ENCODE results near the gene BCL2L11. TPM values are rescaled to one million over a fixed set of nuclear protein-coding genes. Genes with fewer than 3 reads are reported as not detected.

The BCL2L11 gene
- total RNA-seq, 1 donor from 2014 or later = 119 TPM

DNA sequence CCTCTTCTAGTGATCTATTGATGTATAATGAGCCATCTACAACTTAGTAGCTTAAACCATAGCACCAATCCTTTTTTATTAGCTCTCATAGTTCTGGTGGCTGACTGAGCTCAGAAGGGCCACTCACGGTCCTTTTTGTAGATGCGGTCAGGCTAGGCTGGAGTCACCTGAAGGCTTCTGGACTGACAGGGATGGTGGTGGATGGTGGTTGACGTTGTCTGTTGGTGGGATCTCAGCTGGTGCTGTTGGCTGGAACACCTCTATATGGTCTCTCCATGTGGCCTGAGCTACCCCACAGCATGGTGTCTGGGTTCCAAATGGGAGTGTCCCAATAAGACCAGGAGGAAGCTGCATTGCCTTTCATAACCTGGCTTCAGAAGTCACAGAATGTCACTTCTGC is 68.0 kb downstream of the BCL2L11 start:
- intact Hi-C loops (cut with micrococcal nuclease) = no loop called here

DNA sequence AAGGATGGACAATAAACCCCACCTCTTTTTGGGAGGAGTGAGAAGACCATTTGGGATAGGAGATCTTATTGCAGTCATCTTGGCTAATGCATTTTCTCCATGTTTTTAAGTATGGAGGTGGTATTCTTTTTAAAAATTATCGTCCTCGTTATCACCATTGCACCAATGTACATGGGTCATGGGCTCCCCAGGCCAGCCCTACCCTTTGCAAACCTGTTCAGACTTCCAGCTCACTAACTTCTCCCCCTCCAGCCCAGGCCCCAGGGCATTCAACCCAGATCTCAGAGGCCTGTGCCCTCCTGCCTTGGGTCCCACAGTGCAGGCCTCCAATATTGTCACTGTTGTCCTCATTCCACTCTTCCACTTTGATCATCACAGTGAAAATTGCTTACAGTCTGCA is 68.4 kb downstream of the BCL2L11 start:
- intact Hi-C loops (cut with micrococcal nuclease) = no loop called here

DNA sequence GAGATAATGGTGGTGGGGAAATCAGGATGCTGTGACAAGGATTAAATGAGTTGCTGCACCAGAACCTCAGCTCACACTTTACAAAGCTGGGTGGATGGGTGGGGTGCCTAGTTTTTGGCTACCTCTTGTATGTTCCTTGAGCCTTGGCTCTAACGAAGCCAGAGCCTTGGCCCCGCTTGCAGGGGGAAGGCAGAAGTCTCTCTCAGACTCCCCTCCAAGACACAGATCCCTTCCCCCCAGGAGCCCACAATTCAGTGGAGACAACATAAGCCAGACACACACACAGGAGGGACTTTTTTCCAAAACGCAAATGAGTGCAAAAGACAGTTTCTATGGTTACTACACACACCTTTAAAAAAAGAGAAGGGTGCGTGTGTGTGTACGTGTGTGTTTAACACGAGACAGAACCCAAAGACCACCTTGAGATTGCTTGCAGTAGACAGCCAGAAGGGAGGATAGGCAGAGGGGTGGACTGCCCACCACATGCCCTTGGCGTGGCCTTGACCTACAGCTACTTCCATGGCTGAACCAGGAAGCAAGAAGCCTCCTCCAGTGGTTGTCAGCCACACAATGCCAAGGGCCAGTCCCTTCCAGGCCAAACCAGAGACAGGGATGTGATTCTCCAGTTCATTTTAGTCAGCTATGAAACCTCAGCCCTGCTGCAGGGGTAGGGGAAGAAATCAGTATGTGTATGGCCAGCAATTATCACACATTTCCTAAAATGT is 70.3 kb downstream of the BCL2L11 start:
- intact Hi-C loops (cut with micrococcal nuclease) = no loop called here

DNA sequence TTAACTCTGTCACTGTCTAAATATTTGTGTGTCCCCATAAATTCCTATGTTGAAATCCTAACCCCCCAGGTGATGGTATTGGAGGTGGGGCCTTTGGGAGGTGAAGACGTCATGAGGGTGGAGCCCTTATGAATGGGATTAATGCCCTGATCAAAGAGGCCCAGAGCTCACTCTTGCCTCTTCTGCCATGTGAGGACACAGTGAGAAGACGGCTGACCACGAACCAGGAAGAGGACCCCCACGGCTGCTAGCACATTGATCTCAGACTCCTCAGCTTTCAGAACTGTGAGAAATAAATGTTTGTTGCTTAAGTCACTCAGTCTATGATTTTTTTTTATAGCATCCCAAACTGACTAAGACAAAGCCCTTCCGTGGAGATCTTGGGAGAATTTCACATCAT is 71.2 kb downstream of the BCL2L11 start:
- intact Hi-C loops (cut with micrococcal nuclease) = loop anchor here (2.0 kb wide), 1 partner anchor 17 kb away; no protein-coding TSS in a partner anchor

DNA sequence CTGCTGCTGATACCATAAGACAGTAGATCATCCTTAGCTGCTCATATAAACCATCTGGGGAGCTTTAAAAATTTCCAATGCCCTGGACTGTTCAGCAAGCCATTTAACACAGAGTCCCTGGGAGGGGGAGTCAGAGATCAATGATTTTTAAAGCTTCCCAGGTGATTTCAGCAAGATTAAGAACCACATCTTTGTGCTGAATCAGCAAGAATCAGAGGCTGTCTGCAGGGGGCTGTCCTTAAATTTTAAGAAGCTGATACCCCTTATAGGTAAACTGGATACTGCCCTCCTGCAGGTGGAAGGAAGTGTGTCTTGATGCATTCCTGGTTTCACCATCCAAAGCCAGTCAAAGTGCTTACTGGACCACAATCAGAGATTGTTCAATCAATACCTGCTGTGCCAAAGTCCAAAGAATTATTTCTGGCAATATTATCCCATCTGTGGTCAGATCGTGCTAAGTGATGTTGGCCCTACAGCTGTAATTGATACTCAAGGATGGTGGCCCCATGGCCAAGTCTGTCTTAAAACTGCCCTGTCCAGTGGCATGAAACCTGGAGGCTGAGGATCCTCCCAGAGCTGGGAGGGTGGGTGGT is 72.2 kb downstream of the BCL2L11 start:
- intact Hi-C loops (cut with micrococcal nuclease) = loop anchor here (2.0 kb wide), 1 partner anchor 16 kb away; no protein-coding TSS in a partner anchor

DNA sequence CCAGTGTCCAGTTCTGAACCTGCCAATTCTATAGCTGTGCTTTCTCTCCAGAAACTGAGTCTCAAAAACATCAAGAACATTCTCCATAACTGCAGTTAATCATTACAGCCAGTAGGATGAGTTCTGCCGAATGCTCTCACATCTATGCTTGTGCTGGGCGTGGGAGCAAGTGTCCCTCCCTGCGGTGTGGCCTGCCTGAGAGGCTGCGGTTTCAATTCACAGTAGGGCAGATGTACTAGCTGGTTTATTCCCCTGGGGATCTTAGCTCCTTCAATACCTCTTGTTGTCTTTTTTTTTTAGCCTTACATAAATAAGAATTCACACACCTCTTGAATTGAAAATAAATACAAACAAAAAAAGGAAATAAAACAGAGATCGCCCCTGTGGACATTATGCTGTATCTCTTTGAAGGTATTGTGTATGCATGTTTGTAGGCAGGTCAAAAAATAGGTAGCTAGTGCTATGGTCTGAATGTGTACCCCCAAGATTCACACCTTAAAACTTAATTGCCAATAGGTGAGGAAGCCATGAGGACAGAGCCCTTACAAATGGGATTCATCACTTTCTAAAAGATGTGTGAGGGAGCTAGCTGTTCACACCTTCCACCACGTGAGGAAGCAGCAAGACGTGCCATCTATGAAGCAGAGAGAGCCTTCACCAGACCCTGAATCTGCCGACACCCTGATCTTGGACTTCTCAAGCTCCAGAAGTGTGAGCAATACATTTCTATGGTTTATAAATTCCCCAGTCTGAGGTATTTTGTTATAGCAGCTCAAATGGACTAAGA is 74.3 kb downstream of the BCL2L11 start:
- intact Hi-C loops (cut with micrococcal nuclease) = no loop called here

DNA sequence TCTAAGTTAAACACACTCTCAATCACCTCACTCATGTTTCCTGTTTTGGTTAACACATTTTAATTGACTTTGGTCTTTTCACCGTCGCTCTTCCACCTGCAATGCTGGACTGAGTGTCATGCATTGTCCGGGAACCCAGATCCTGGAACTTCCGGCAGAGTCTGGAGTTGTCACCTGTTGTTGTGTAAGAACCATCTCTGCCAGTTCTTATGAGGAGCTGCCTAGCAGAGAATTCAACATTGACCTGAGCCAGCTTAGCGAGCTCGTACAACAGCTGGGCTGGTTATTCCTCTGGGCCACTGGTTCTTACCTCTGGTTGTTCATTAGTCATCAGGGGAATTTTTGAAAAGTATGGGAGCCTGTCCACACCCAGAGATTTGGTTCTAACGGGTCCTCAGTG is 75.7 kb downstream of the BCL2L11 start:
- intact Hi-C loops (cut with micrococcal nuclease) = no loop called here

DNA sequence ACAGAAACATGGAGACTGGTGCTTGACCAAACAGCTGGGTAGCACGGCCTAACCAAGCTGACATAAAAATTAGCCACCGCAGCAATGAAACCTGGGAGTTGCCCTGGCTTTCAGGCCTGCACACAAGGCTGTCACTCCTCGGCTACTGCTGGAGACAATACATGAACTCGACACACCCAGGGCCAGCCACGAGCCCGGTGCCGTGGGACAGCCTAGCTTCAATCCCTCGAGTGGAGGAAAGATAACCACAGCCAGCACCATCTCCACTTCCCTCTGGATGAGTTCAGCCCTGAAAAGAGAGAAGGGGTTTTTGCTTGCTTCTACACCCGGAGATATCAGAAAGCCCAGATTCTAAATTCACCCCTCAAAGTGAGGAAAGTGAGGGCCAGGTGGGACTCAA is 78.0 kb downstream of the BCL2L11 start:
- intact Hi-C loops (cut with micrococcal nuclease) = no loop called here

DNA sequence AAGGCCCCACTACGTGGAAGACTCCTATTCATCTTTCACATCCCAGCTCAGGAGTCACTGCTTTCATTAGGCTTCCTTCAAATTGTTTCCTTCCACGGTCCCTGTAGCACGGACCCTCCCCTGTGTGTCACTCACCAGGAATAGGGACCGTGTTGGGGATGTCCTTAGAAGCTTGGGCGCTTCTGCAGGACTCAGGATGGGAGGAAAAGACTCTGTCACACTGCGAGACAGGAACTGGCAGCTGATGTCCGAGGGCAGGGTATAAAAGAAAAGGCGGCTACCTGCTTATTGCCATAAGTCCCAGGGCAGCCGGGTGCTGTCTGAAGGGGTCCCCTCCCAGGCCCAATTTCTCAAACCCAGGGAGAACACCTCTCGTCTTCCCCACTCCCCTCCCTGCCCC is 79.1 kb downstream of the BCL2L11 start:
- intact Hi-C loops (cut with micrococcal nuclease) = no loop called here

DNA sequence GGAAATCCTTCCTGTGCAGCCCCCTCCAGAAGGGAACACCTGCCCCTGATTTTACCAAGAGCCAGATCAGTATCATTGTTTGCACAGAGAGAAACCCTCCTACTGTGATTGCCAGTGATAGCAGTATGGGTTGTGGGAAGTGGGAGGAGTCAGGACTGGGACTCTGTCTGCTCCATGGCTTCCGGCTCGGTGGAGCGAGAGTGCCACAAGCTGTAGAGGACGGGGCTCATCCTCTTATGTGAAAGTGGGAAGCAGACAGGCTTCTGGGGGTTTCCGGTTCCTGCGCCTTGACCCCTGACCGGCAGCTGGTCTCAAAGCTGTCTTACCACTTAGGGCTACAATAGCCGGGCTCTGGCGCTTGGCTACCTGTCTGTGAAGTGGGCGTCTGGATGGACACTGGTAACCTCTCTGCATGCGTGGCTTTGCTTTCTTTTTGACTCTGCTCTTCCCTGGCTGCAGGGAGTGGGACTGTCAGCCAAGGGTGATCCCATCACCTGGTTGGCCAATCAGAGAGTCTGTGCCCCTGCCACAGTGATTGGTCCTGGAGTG is 79.7 kb downstream of the BCL2L11 start:
- intact Hi-C loops (cut with micrococcal nuclease) = no loop called here

DNA sequence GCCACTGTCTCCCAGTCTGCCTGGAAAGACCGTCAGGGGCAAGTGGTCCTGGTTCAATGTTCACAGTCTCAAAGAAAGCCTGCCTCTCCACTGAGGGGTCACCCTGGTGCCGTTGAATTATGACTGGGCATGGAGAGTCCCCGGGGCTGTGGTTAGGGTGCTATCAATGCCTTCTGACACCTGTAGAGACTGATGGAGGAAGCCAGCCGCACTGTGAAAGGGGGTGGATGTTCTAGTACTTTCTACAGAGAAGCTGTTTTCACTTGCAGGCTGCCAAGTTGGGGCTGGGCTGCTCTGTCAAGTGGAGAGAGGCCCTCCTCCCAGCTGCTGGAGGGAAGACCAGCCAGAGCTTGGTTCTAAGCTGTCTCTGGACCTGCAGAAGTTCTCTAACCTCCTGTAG is 80.5 kb downstream of the BCL2L11 start:
- intact Hi-C loops (cut with micrococcal nuclease) = no loop called here

DNA sequence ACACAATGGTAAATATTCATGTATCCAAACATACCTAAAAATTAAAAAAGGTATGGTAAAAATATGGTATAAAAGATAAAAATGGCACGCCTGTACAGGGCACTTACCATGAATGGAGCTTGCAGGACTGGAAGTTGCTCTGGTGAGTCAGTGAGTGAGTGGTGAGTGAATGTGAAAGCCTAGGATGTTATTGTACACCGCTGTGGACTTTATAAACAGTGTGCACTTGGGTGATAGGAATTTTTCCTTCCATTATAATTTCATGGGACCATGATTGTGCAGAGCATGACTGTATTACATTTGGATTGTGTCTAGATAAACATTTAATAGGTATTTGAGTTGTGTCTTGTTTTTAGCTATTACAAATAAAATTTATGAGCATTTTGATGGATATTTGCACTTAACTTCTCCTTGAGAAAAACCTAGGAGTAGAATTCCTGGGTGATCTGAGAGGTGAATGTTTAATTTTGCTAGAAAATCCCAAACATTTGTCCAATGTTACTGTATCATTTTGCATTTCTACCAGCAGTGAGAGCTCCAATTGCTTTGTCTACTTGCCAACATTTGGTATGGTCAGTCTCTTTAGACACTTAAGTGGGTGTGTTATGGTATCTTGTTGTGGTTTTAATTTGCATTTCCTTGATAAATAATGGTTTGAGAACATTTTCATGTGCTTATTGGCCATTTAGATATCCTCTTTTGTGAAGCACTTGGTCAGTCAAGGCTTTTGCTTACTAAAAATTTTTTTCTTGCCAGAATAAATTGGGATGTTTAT is 81.7 kb downstream of the BCL2L11 start:
- intact Hi-C loops (cut with micrococcal nuclease) = no loop called here

DNA sequence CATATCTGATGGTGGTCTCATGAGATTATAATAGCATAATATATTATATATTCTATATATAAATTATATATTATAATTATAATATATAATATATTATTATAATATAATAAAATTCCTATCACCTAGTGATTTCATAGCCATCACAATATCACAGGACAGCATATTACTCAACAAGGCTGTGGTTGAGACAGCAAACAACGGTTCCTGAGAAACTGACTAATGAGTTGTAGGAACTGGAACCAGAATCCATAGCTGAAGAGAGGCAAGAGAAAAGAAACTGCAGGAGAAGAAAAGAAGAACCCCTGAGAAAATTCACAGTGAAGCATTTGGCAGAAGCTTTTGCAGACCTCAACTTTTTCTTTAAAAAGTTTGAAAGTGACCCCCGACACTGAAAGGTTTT is 84.0 kb downstream of the BCL2L11 start:
- intact Hi-C loops (cut with micrococcal nuclease) = no loop called here

DNA sequence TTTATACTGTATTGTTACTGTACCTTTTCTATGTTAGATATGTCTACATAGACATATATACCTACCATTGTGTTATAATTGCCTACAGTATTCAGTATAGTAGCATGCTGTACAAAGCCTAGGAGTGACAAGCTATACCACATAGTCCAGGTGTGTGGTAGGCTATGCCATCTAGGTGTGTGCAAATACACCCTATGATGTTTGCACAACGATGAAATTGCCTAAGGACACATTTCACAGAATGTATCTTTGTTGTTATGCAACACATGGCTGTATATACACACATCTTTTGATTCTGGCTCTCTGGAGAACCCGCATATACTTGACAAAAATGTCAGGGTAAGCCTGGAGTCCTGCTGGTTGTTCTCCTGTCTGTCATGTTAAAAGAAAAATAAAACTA is 85.1 kb downstream of the BCL2L11 start:
- intact Hi-C loops (cut with micrococcal nuclease) = no loop called here

DNA sequence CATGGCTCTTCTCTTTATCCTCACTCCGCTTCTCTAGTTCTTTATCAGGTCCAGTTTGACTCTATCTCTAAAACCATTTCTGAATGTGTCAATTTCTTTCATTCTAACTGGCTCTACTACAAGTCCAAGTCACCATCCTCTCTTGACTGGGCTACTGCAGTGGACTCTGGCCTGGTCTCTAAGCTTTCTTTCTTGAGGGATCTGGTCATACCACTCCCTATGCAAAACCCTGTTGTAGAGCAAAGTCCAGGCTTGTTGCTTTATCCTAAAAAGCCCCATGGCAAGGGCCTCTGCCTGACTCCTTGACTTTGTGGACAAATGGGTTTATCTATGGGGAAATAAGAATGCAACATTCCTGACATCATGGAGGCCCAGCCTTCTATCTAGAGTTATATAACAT is 87.1 kb downstream of the BCL2L11 start:
- intact Hi-C loops (cut with micrococcal nuclease) = loop anchor here (2.0 kb wide), 5 partner anchors 15 to 397 kb away; no protein-coding TSS in a partner anchor

DNA sequence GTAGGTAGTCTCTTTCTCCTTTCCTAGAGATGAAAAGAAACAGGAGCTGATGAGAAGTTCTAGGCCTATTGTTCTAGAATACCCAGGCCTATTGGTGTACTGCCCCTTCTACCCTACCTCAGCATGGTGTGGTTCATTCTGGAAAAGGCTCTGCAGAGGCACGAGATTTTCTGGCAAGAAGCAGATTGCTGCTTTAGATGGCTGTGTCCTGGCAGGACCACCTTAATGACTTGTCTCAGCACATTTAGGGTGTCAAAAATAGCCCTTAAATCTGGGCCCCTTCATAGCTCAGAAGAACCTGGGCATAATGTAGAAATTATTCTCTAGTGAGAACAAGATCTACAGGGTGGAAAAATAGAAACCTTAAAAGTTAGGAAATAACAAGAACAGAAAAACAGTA is 87.9 kb downstream of the BCL2L11 start:
- intact Hi-C loops (cut with micrococcal nuclease) = loop anchor here (2.0 kb wide), 5 partner anchors 16 to 398 kb away; no protein-coding TSS in a partner anchor

DNA sequence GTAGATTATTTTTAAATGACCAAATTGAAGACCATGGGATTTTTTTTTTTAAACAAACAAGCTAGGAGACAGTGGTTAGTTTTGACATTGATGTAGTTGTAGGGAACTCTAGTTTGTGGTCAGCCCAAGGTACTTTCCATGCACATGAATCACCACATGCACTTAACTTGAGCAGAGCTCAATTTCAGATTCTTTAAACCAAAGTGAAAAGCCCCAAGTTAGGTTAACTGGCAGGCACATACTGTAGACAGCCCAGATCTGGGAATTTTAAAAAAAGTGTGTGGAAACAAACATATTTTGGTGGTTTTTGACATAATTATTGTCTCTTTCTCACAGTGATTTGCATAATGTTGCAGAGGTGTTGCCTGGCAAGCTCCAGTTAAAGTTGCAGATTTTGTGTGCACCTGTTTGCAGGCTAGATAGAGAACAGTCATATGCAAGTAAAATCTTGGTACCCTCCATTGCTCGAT is 88.4 kb downstream of the BCL2L11 start:
- intact Hi-C loops (cut with micrococcal nuclease) = loop anchor here (2.0 kb wide), 5 partner anchors 16 to 398 kb away; no protein-coding TSS in a partner anchor

DNA sequence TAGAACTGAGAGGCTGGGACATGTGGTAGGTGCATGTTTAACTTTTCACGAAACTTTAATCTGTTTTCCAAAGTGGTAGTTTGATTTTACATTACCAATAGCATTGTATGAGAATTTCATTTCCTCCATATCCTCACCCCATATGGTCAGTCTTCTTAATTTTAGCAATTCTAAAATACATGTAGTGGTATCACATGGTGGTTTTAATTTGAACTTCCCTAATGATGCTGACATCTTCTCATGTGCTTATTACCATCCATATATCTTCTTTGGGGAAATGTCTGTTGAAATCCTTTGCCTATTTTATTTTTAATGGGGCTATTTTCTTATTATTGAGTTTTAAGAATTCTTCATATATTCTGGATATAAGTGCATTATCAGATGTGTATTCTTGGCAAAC is 89.3 kb downstream of the BCL2L11 start:
- intact Hi-C loops (cut with micrococcal nuclease) = loop anchor here (5.0 kb wide), 1 partner anchor 42 kb away; no protein-coding TSS in a partner anchor

DNA sequence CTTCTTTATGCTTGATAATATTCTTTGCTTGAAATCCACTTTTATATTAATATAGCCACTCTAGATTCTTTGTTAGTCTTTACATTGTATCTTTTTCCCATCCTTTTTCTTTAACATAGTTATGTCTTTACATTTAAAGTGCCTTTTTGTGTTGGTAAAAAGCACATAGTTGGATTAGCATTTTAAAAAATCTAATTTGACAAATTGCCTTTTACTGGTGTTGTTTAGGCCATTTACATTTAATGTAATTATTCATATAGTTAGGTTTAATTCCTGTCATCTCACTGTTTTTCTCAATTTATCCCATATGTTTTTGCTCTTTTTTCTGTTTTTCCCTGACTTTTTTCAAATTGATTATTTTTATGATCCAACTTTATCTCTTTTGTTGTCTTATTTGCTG is 93.2 kb downstream of the BCL2L11 start:
- intact Hi-C loops (cut with micrococcal nuclease) = loop anchor here (5.0 kb wide), 1 partner anchor 38 kb away; no protein-coding TSS in a partner anchor

DNA sequence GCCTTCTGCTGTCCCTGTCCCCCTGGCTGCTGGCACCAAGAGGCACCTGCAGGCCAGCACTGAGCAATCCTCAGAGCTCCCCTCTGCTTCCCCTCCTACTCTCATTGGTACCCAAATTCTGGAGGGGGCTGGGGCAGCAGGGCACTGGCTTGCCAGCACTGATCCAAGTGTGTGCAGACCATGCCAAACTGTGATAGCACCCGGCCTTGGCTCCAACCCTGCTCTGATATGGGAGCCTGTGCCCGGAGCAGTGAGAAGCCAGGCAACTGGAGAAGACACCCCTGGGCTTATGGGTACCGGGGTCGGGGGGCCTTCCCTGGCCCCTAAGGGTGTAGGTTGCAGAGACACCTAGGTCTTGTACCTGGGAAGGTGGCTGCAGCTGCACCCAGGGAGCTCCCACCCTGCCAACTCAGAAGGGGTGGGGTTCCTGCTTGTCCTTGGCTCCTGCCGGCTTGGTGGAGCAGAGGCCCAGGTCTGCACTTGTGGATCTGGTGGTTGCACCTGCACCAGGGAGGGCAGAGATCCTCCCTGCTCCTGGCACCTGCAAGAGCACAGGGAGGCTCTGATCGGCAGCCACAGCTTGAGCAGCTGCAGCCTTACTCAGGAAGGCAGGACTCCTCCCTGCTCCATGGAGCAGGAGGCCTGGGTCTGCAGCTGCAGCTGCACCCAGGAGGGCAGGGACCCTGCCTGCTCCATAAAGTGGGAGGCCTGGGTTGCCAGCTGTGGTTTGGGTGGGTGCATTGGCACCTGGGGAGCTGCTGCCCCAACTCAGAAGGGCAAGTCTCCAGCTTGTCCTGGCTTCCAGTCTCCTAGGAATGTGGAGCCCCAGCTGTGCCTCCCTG is 96.3 kb downstream of the BCL2L11 start:
- intact Hi-C loops (cut with micrococcal nuclease) = no loop called here
